ENCODE results near the gene NPHP3. TPM values are rescaled to one million over a fixed set of nuclear protein-coding genes. Genes with fewer than 3 reads are reported as not detected.
"Not testable (repeated sequence)": the region's sequence is repeated elsewhere in the genome, so short reads cannot be mapped to it uniquely, and the experiment has no call there.

Gene NPHP3
- total and polyA plus RNA-seq, 7 donors: 3.9 to 9.1 (median 6.9) TPM

DNA sequence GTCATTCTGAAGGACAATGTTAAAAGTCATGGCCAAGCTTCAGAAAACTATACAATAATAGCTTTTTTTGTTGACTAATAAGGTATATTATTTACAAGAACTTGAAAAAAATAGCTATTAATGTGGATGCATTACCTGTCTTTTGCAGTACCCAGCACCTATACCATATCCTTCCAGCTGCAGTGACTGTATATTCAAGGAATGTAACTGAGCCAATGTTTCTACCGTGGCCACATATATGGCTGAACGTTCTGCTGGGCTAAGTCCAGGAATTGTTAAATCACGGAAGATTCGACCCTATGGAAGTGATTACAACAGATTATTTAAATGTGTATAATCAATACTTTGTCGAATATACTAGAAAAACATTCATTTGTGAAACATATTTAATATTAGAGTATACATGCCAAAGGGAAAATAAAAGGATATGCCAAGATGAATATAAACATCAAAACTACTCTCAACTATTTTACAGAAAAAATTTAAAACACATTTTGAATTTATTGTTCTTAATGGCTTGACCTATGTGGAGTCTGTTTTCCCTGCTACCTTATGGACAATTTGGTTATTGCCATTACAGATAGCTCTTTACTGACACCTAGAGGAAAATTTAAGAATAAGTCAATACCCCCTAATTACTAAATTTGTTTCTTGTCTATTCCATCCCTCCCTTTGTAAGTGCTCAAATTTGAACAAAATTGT, 80.2 kb downstream of the NPHP3 start:
- Histone ChIP-seq H3K27me3 (ENCODE audit: insufficient read depth in 3 of 3, low read length in 2 of 3) (no peaks in the 10 kb centered on the region), H3K9me3 (no peaks in the 10 kb centered on the region), H3K27ac (no peak overlapping the region), H3K4me1 (no peaks in the 10 kb centered on the region), H3K4me3 (no peak overlapping the region), H3K36me3 (ENCODE audit: insufficient read depth in 1 of 2, low read depth in 1 of 2) (peaks cover 0 to 55% of the 10 kb centered on the region in 2 donors)
- intact Hi-C loops (cut with DNase I): loop anchor here (2.0 to 10.0 kb wide), 4 partner anchors 105 to 290 kb away; no protein-coding TSS in a partner anchor
- ATAC-seq (peak in 3 of 4 donors; percentile 63 to 77 (median 67)), DNase-seq (no peak)
- WGBS, 3 donors: 62 to 73% (median 72%) methylated on average over 5 of the region's 5 CpGs
- TF ChIP-seq, protein P1, sequence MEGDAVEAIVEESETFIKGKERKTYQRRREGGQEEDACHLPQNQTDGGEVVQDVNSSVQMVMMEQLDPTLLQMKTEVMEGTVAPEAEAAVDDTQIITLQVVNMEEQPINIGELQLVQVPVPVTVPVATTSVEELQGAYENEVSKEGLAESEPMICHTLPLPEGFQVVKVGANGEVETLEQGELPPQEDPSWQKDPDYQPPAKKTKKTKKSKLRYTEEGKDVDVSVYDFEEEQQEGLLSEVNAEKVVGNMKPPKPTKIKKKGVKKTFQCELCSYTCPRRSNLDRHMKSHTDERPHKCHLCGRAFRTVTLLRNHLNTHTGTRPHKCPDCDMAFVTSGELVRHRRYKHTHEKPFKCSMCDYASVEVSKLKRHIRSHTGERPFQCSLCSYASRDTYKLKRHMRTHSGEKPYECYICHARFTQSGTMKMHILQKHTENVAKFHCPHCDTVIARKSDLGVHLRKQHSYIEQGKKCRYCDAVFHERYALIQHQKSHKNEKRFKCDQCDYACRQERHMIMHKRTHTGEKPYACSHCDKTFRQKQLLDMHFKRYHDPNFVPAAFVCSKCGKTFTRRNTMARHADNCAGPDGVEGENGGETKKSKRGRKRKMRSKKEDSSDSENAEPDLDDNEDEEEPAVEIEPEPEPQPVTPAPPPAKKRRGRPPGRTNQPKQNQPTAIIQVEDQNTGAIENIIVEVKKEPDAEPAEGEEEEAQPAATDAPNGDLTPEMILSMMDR (IDR thresholded peaks at IDR 0.05): peak; percentile 79

DNA sequence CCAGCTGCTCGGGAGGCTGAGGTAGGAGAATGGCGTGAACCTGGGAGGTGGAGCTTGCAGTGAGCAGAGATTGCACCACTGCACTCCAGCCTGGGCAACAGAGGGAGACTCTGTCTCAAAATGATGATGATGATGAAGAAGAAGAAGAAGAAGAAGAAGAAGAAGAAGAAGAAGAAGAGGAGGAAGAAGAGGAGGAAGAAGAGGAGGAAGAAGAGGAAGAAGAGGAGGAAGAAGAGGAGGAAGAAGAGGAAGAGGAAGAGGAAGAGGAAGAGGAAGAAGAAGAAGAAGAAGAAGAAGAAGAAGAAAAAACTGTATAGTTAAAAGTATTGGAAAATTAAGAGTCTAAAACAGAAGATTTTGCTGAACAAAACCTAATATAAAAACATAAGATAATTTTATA, 80.8 kb downstream of the NPHP3 start:
- not testable (repeated sequence) for DNase-seq; H3K27ac ChIP-seq; H3K4me3 ChIP-seq; H3K4me1 ChIP-seq; ATAC-seq; H3K27me3 ChIP-seq (ENCODE audit: insufficient read depth in 3 of 3, low read length in 2 of 3); H3K9me3 ChIP-seq
- intact Hi-C loops (cut with DNase I): loop anchor here (5.0 to 10.0 kb wide), 3 partner anchors 104 to 289 kb away; no protein-coding TSS in a partner anchor
- H3K36me3 ChIP-seq (ENCODE audit: insufficient read depth in 1 of 2, low read depth in 1 of 2): peaks cover 0 to 61% of the 10 kb centered on the region in 2 donors
- 76 to 95% (median 92%) methylated on average over 2 of the region's 2 CpGs for WGBS, 3 donors

DNA sequence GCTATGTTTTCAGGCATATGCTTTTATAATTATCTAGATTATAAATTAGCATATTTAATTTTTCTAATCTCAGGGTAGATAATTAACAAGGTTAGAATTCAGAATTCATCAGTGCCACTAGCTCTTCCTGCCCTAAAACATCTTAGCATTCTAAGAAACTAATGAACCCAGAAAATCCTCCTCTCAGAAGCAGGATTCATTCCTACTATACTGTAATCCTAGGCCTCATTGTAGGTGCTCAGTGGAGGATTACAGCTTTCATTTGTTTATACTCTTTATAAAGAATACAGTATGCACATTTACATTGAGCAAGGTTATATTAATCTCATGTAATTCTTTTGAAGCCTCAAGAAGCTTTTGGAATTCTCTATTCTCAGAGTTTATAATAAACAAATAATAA, 83.5 kb downstream of the NPHP3 start:
- Histone ChIP-seq H3K9me3 (no peaks in the 10 kb centered on the region), H3K27ac (no peak overlapping the region), H3K4me3 (no peak overlapping the region), H3K27me3 (ENCODE audit: insufficient read depth in 3 of 3, low read length in 2 of 3) (no peaks in the 10 kb centered on the region), H3K4me1 (no peaks in the 10 kb centered on the region), H3K36me3 (ENCODE audit: insufficient read depth in 1 of 2, low read depth in 1 of 2) (peaks cover 0 to 55% of the 10 kb centered on the region in 2 donors)
- intact Hi-C loops (cut with DNase I): no loop called here
- DNase-seq: no peak
- TF ChIP-seq, protein P1 (IDR thresholded peaks at IDR 0.05): no peak
- ATAC-seq: no peak

DNA sequence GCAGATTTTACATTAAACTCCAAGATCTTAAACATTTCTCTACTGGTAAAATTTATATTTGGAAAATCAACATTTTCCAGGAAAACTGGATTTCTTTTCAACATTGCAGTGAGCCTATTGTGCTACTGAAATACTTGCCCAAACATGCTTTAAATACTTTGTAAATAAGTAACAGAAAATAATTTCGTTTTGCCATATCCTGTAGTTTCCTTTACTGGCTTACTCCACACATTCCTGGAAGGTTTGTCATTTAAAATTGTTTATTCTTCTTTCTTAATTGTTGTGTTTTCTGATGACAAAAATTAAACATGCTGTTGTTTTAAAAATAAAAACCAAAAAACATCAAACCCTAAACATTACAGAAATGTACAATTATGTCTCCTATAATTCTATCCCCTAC, 84.6 kb downstream of the NPHP3 start:
- DNase-seq (no peak), ATAC-seq (no peak)
- H3K36me3 ChIP-seq (ENCODE audit: insufficient read depth in 1 of 2, low read depth in 1 of 2): peaks cover 0 to 52% of the 10 kb centered on the region in 2 donors
- H3K4me3 ChIP-seq: no peak overlapping the region
- H3K27ac ChIP-seq: no peak overlapping the region
- intact Hi-C loops (cut with DNase I): no loop called here
- H3K4me1 ChIP-seq: no peaks in the 10 kb centered on the region
- H3K27me3 ChIP-seq (ENCODE audit: insufficient read depth in 3 of 3, low read length in 2 of 3): no peaks in the 10 kb centered on the region
- WGBS, 3 donors: 52 to 60% (median 55%) methylated on average over 1 of the region's 1 CpG
- H3K9me3 ChIP-seq: no peaks in the 10 kb centered on the region
- TF ChIP-seq, protein P1 (IDR thresholded peaks at IDR 0.05): no peak

DNA sequence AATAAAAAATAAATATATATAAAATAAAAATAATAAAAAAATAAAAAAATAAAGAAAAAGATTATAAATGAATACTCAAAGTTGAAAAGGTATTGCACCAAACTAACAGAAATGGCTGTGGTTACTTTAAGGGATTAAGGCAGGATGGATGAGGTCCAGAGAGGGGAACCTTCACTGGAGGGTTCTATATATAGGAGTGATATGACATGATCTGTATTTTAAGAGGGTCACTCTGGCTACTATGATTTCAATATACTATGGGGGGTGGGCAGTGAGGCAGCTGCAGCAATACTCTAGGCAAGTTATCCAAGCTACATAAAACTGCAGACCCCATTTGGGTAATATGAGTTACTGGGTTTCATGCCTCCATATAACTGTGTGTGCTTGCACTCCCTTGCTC, 87.2 kb downstream of the NPHP3 start:
- no peak overlapping the region for H3K4me3 ChIP-seq
- H3K9me3 ChIP-seq: no peaks in the 10 kb centered on the region
- ATAC-seq: peak; percentile 65 to 87 (median 75)
- H3K27me3 ChIP-seq (ENCODE audit: insufficient read depth in 3 of 3, low read length in 2 of 3): no peaks in the 10 kb centered on the region
- TF ChIP-seq, protein P1 (IDR thresholded peaks at IDR 0.05): no peak
- H3K4me1 ChIP-seq: no peaks in the 10 kb centered on the region
- peaks cover 0 to 47% of the 10 kb centered on the region in 2 donors for H3K36me3 ChIP-seq (ENCODE audit: insufficient read depth in 1 of 2, low read depth in 1 of 2)
- H3K27ac ChIP-seq: no peak overlapping the region
- DNase-seq: no peak
- intact Hi-C loops (cut with DNase I): no loop called here

Other genes with a start within 250 kb of the NPHP3 start
- gene ACKR4, start 125.1 kb downstream of the NPHP3 start, total RNA-seq: under 1 TPM in 3 of 4 donors, not detected in 1; 0.12 to 0.64 (median 0.43) TPM
- gene ACKR4, start 125.1 kb downstream of the NPHP3 start, polyA plus RNA-seq: under 1 TPM; 0.11 to 0.29 (median 0.17) TPM
- 1 to 10 TPM; 3.8 to 7.5 (median 6.6) TPM for gene ACAD11, start 62.6 kb downstream of the NPHP3 start, total RNA-seq
- gene ACAD11, start 62.6 kb downstream of the NPHP3 start, polyA plus RNA-seq: 1 to 10 TPM; 1.8 to 5.7 (median 4.5) TPM
- 10 to 100 TPM; 22.2 to 29.2 (median 27.0) TPM for gene UBA5, start 62.1 kb downstream of the NPHP3 start, total RNA-seq
- 10 to 100 TPM; 16.2 to 31.1 (median 25.1) TPM for gene UBA5, start 62.1 kb downstream of the NPHP3 start, polyA plus RNA-seq

All from psoas muscle (tissue), 8 donors.